ENCODE measurements around the gene REXO2. TPM values are rescaled to one million over a fixed set of nuclear protein-coding genes. Genes with fewer than 3 reads are reported as not detected.

REXO2 gene
- total and polyA plus RNA-seq, 2 of the 4 experiments (the other 2 are of a cell fraction), result 179 to 255 TPM

- H3K27me3 ChIP-seq (ENCODE audit: control insufficient read depth, insufficient read depth, low read length), result no peaks in the 10 kb centered on the region
- H4K20me1 ChIP-seq (ENCODE audit: insufficient read depth, low read length), result no peaks in the 10 kb centered on the region
- H3K79me1 ChIP-seq (ENCODE audit: low read depth in 1 of 2, low read length in 2 of 2), result no peaks in the 10 kb centered on the region
- no CpG with 5 or more reads among the region's 3 CpGs for WGBS, 2 experiments (ENCODE audit: extremely low coverage in 2 of 2, insufficient read length in 1 of 2)
- H4K8ac ChIP-seq (ENCODE audit: low read depth in 2 of 2, low read length in 2 of 2), result no peak overlapping the region
- H3K27ac ChIP-seq (ENCODE audit: insufficient read depth, low read length), result no peak overlapping the region
- H3K4me2 ChIP-seq (ENCODE audit: low read depth, low read length), result no peak overlapping the region
- dilution Hi-C loops (cut with HindIII; ENCODE audit: low sequenced_read_pairs, unreplicated experiment) (no loop called here), in situ Hi-C loops (cut with MboI; ENCODE audit: low sequenced_read_pairs) (no loop called here), intact Hi-C loops (cut with micrococcal nuclease) (no loop called here)
- H2BK120ac ChIP-seq (ENCODE audit: low read depth, low read length), result no peak overlapping the region
- H3K9me3 ChIP-seq (ENCODE audit: control insufficient read depth, insufficient read depth, low read length), result no peaks in the 10 kb centered on the region
- TF ChIP-seq CEBPB (IDR thresholded peaks at IDR 0.05; ENCODE audit: low read depth, low read length) (peak; percentile 66), MXI1 (IDR thresholded peaks at IDR 0.05; ENCODE audit: borderline replicate concordance, low read depth, low read length) (no peak), MAFK (IDR thresholded peaks at IDR 0.05; ENCODE audit: low read depth, low read length) (no peak), NFE2L2 (IDR thresholded peaks at IDR 0.05; ENCODE audit: low read depth, low read length) (no peak), FOS (IDR thresholded peaks at IDR 0.05; ENCODE audit: low read depth, low read length) (no peak)
- H3K9me1 ChIP-seq (ENCODE audit: insufficient read depth, low read length), result no peaks in the 10 kb centered on the region
- no peak overlapping the region for H2BK5ac ChIP-seq (ENCODE audit: low read depth, low read length, poor library complexity, severe bottlenecking)
- ATAC-seq (ENCODE audit: low read depth) (no peak), DNase-seq (no peak)
- no peak overlapping the region for H3K4ac ChIP-seq (ENCODE audit: low read depth, low read length)
- no peak overlapping the region for H2BK15ac ChIP-seq (ENCODE audit: low read depth, low read length)
- H2AK5ac ChIP-seq (ENCODE audit: low read depth, low read length), result no peak overlapping the region
- POLR2A ChIA-PET (ENCODE audit: unreplicated experiment), result no interaction called here
- H2AFZ ChIP-seq (replicated peaks; ENCODE audit: low read length, poor library complexity), result no peak overlapping the region
- H3K56ac ChIP-seq (ENCODE audit: extremely low read depth, insufficient read depth, low read length), result no peak overlapping the region
- H3K23ac ChIP-seq (ENCODE audit: low read depth, low read length), result no peak overlapping the region
- no peak overlapping the region for H3K9ac ChIP-seq (ENCODE audit: low read depth, low read length)
- no peaks in the 10 kb centered on the region for H3K36me3 ChIP-seq (ENCODE audit: control insufficient read depth, insufficient read depth, low read length)
- H4K91ac ChIP-seq (ENCODE audit: insufficient read depth, low read depth, low read length), result no peak overlapping the region
- no peak overlapping the region for H4K5ac ChIP-seq (ENCODE audit: low read depth, low read length)
- H2AK9ac ChIP-seq (replicated peaks; ENCODE audit: low read depth, low read length, poor library complexity), result no peak overlapping the region
- no TSS peak for BruUV-seq (replicated peaks)
- H2BK20ac ChIP-seq (ENCODE audit: low read depth, low read length), result no peak overlapping the region
- no peak overlapping the region for H3K18ac ChIP-seq (ENCODE audit: low read depth, low read length)
- no peak overlapping the region for H3K4me3 ChIP-seq (ENCODE audit: insufficient read depth, low read depth, low read length)
- H3K4me1 ChIP-seq (ENCODE audit: control insufficient read depth, insufficient read depth, low read length), result no peaks in the 10 kb centered on the region
- H3K14ac ChIP-seq (replicated peaks; ENCODE audit: low read depth, low read length), result no peak overlapping the region
- CTCF ChIA-PET, result no interaction called here
Observed at GRCh38 chr11:114432893-114433292, 6.4 kb upstream of the REXO2 start.
